Neural cell (in vitro differentiated cells): ENCODE results near the gene CDC42EP2. TPM values are rescaled to one million over a fixed set of nuclear protein-coding genes. Genes with fewer than 3 reads are reported as not detected.

Experiments used
- H2AFZ ChIP-seq: fragments of 200-600, 300-800 bp; sonication (generic), shearing (Covaris generic); 2 replicates; pipeline ENCODE4 v1.6.0; 2014; ENCODE audit warnings: low read depth, mild to moderate bottlenecking, antibody characterized with exemption, low read length, moderate library complexity
- H3F3A ChIP-seq: fragments of 200-600 bp; shearing (Covaris generic); 2 replicates; pipeline ENCODE4 v1.6.1; 2016; ENCODE audit warnings: mild to moderate bottlenecking, moderate library complexity, mixed read lengths, antibody characterized with exemption, low read length; ENCODE audit not compliant: insufficient read depth, poor library complexity, severe bottlenecking
- H3K27ac ChIP-seq: fragments of 200-600, 300-800 bp; sonication (generic), shearing (Covaris generic); 2 replicates; pipeline ENCODE4 v1.5.1; 2014; ENCODE audit warnings: mild to moderate bottlenecking, low read length, moderate library complexity
- H3K27me3 ChIP-seq: fragments of 300-800, 200-600 bp; sonication (generic), shearing (Covaris generic); 2 replicates; pipeline ENCODE4 v1.6.0; 2014; ENCODE audit warnings: mild to moderate bottlenecking, low read depth, low read length, moderate library complexity; ENCODE audit not compliant: insufficient read depth
- H3K36me3 ChIP-seq: fragments of 300-800, 200-600 bp; sonication (generic), shearing (Covaris generic); 2 replicates; pipeline ENCODE4 v1.5.1; 2014; ENCODE audit warnings: mild to moderate bottlenecking, antibody characterized with exemption, low read length, moderate library complexity; ENCODE audit not compliant: insufficient read depth
- H3K4me2 ChIP-seq: fragments of 300-800, 200-600 bp; sonication (generic), shearing (Covaris generic); 2 replicates; pipeline ENCODE4 v1.6.0; 2014; ENCODE audit warnings: mild to moderate bottlenecking, low read length
- H3K4me3 ChIP-seq: fragments of 300-800, 200-600 bp; sonication (generic), shearing (Covaris generic); 2 replicates; pipeline ENCODE4 v1.5.1; 2014; ENCODE audit warnings: mild to moderate bottlenecking, low read length, moderate library complexity
- H3K79me2 ChIP-seq: fragments of 200-600 bp; shearing (Covaris generic); replicated peaks from 2 replicates; pipeline ENCODE4 v1.6.0; 2014; ENCODE audit warnings: mild to moderate bottlenecking, low read length, moderate library complexity; ENCODE audit not compliant: insufficient read depth
- H3K9ac ChIP-seq: fragments of 300-800, 200-600 bp; sonication (generic), shearing (Covaris generic); 2 replicates; pipeline ENCODE4 v1.6.1; 2016; ENCODE audit warnings: mild to moderate bottlenecking, low read length, mixed read lengths
- H3K9me2 ChIP-seq: fragments of 200-600 bp; shearing (Covaris generic); 2 replicates; pipeline ENCODE4 v1.6.1; 2016; ENCODE audit warnings: mild to moderate bottlenecking, low read length, mixed read lengths; ENCODE audit not compliant: insufficient read depth
- H3K9me3 ChIP-seq: fragments of 200-600, 300-800 bp; sonication (generic), shearing (Covaris generic); 2 replicates; pipeline ENCODE4 v1.6.1; 2016; ENCODE audit warnings: mild to moderate bottlenecking, mixed run types, low read length, moderate library complexity, mixed read lengths
- H4K20me1 ChIP-seq: fragments of 200-600 bp; shearing (Covaris generic); 2 replicates; pipeline ENCODE4 v1.6.1; 2016; ENCODE audit warnings: mild to moderate bottlenecking, mixed run types; ENCODE audit not compliant: insufficient read depth
- CTCF ChIP-seq: fragments of 450-650 bp; IDR thresholded peaks from 2 replicates; pipeline ENCODE4 v1.5.1; 2014; ENCODE audit warnings: antibody characterized with exemption, mild to moderate bottlenecking, moderate library complexity; ENCODE audit not compliant: poor library complexity, severe bottlenecking
- EP300 ChIP-seq: fragments of 450-650 bp; conservative IDR thresholded peaks from 2 replicates; pipeline ENCODE4 v1.6.1; 2014; ENCODE audit warnings: antibody characterized with exemption, mild to moderate bottlenecking, moderate library complexity; ENCODE audit not compliant: poor library complexity, severe bottlenecking
- EZH2 ChIP-seq: fragments of 200-600, 300-800 bp; shearing (Covaris generic), sonication (generic); IDR thresholded peaks from 2 replicates; pipeline ENCODE4 v1.6.1; 2014; ENCODE audit warnings: antibody characterized with exemption, low read length, borderline replicate concordance, mild to moderate bottlenecking; ENCODE audit not compliant: insufficient read depth, poor library complexity, severe bottlenecking
- MXI1 ChIP-seq: fragments of 450-650 bp; conservative IDR thresholded peaks from 2 replicates; pipeline ENCODE4 v1.6.1; 2014; ENCODE audit warnings: antibody characterized with exemption, mild to moderate bottlenecking; ENCODE audit not compliant: poor library complexity, severe bottlenecking
- POLR2AphosphoS5 ChIP-seq: IDR thresholded peaks from 2 replicates; pipeline ENCODE4 v1.6.1; 2012
- RAD21 ChIP-seq: fragments of 450-650 bp; conservative IDR thresholded peaks from 2 replicates; pipeline ENCODE4 v1.6.1; 2014; ENCODE audit warnings: antibody characterized with exemption, mild to moderate bottlenecking, moderate library complexity
- REST ChIP-seq: IDR thresholded peaks from 2 replicates; pipeline ENCODE4 v1.6.1; 2012; ENCODE audit warnings: borderline replicate concordance
- SMC3 ChIP-seq: fragments of 450-650 bp; conservative IDR thresholded peaks from 2 replicates; pipeline ENCODE4 v1.6.1; 2014; ENCODE audit warnings: antibody characterized with exemption, mild to moderate bottlenecking, moderate library complexity; ENCODE audit not compliant: poor library complexity
- TAF1 ChIP-seq: IDR thresholded peaks from 2 replicates; pipeline ENCODE4 v1.6.1; 2012; ENCODE audit warnings: low read depth
- polyA plus RNA-seq: library from polyadenylated mRNA; depleted of rRNA; stranded (reverse); fragments of >200 nt; gene quantifications from 2 replicates; pipeline ENCODE4 v1.2.3, GENCODE V29; 2014

CDC42EP2 gene
- polyA plus RNA-seq, 1 donor from 2014 or later, result 1.3 TPM

GRCh38 chr11:65304613-65305012 is 10.1 kb upstream of the CDC42EP2 start:
- H3K9ac ChIP-seq, result no peak overlapping the region
- no peak for TF ChIP-seq RAD21
- TF ChIP-seq MXI1, result no peak
- TF ChIP-seq TAF1, result no peak
- TF ChIP-seq REST, result no peak
- no peak for TF ChIP-seq EP300
- no peak for TF ChIP-seq EZH2
- no peak for TF ChIP-seq SMC3
- TF ChIP-seq CTCF, result no peak
- TF ChIP-seq POLR2AphosphoS5, result no peak
- no peak overlapping the region for H3K4me2 ChIP-seq
- H3K27ac ChIP-seq, result no peak overlapping the region
- H4K20me1 ChIP-seq, result no peaks in the 10 kb centered on the region
- no peaks in the 10 kb centered on the region for H3K79me2 ChIP-seq
- no peaks in the 10 kb centered on the region for H3K36me3 ChIP-seq
- no peak overlapping the region for H3K4me3 ChIP-seq
- no peaks in the 10 kb centered on the region for H3K27me3 ChIP-seq
- H2AFZ ChIP-seq, result no peak overlapping the region
- no peaks in the 10 kb centered on the region for H3K9me2 ChIP-seq
- H3F3A ChIP-seq, result no peaks in the 10 kb centered on the region
- no peaks in the 10 kb centered on the region for H3K9me3 ChIP-seq

- Histone ChIP-seq H3K9ac (no peak overlapping the region), H3K36me3 (no peaks in the 10 kb centered on the region), H2AFZ (no peak overlapping the region), H3K4me2 (no peak overlapping the region), H3K9me2 (no peaks in the 10 kb centered on the region), H3K4me3 (no peak overlapping the region), H3K27ac (no peak overlapping the region), H3F3A (no peaks in the 10 kb centered on the region), H3K9me3 (no peaks in the 10 kb centered on the region), H3K27me3 (no peaks in the 10 kb centered on the region), H3K79me2 (no peaks in the 10 kb centered on the region), H4K20me1 (no peaks in the 10 kb centered on the region)
- TF ChIP-seq EP300 (no peak), POLR2AphosphoS5 (no peak)
Measured at GRCh38 chr11:65305501-65306268, 9.0 kb upstream of the CDC42EP2 start.
